ENCODE results near the gene CDO1. TPM values are rescaled to one million over a fixed set of nuclear protein-coding genes. Genes with fewer than 3 reads are reported as not detected.

CDO1 gene
- total RNA-seq, 1 donor from 2014 or later = 21.9 TPM

GRCh38 chr5:115842952-115843351 lies 26.5 kb upstream of the CDO1 start:
- Histone ChIP-seq H3K4me3 (peak overlapping the region; percentile 75), H2AFZ (replicated peaks) (no peak overlapping the region), H3K36me3 (peaks cover under 1% of the 10 kb centered on the region), H3K27me3 (peaks cover 12% of the 10 kb centered on the region), H3K79me2 (ENCODE audit: low read depth) (peaks cover 86% of the 10 kb centered on the region), H3K9ac (no peak overlapping the region), H4K20me1 (ENCODE audit: low read depth) (peaks cover 43% of the 10 kb centered on the region), H3K4me1 (peaks cover 19% of the 10 kb centered on the region), H3K4me2 (peak overlapping the region; percentile 93), H3K27ac (no peak overlapping the region), H3F3A (ENCODE audit: low read depth) (no peaks in the 10 kb centered on the region), H3K9me3 (ENCODE audit: low read depth) (no peaks in the 10 kb centered on the region)
- Mint-ChIP-seq H3K27me3 (ENCODE audit: insufficient read depth, low read depth) (no peaks in the 10 kb centered on the region), H3K9me3 (no peaks in the 10 kb centered on the region), H3K36me3 (no peaks in the 10 kb centered on the region), H3K4me1 (peaks cover 34% of the 10 kb centered on the region), H3K4me3 (peak overlapping the region; percentile 98), H3K27ac (no peak overlapping the region)
- DNase-seq (ENCODE audit: low spot score) = no peak
- TF ChIP-seq EZH2phosphoT487 (IDR thresholded peaks at IDR 0.05) (no peak), CTCF (IDR thresholded peaks at IDR 0.05) (no peak), EZH2 (IDR thresholded peaks at IDR 0.05) (no peak)

- peak; percentile 17 for TF ChIP-seq CTCF (IDR thresholded peaks at IDR 0.05)
- TF ChIP-seq EZH2 (IDR thresholded peaks at IDR 0.05) = no peak
- peak; percentile 28 for TF ChIP-seq EZH2phosphoT487 (IDR thresholded peaks at IDR 0.05)
- H3K4me3 ChIP-seq = peak overlapping the region; percentile 75
- H2AFZ ChIP-seq (replicated peaks) = peak overlapping the region; percentile 86
- no peak overlapping the region for H3K9ac ChIP-seq
- H3K4me2 ChIP-seq = peak overlapping the region; percentile 93
- Mint-ChIP-seq H3K27ac (peak overlapping the region; percentile 88), H3K4me3 (peak overlapping the region; percentile 98), H3K4me1 (peaks cover 34% of the 10 kb centered on the region), H3K9me3 (no peaks in the 10 kb centered on the region), H3K36me3 (no peaks in the 10 kb centered on the region), H3K27me3 (ENCODE audit: insufficient read depth, low read depth) (no peaks in the 10 kb centered on the region)
- peaks cover 12% of the 10 kb centered on the region for H3K27me3 ChIP-seq
- peaks cover 19% of the 10 kb centered on the region for H3K4me1 ChIP-seq
- DNase-seq (ENCODE audit: low spot score) = peak; percentile 87
- no peaks in the 10 kb centered on the region for H3K9me3 ChIP-seq (ENCODE audit: low read depth)
- no peak overlapping the region for H3K27ac ChIP-seq
- H4K20me1 ChIP-seq (ENCODE audit: low read depth) = peaks cover 43% of the 10 kb centered on the region
- peaks cover 86% of the 10 kb centered on the region for H3K79me2 ChIP-seq (ENCODE audit: low read depth)
- H3K36me3 ChIP-seq = peaks cover 7% of the 10 kb centered on the region
- no peaks in the 10 kb centered on the region for H3F3A ChIP-seq (ENCODE audit: low read depth)
These were observed 25.9 kb upstream of the CDO1 start for GRCh38 chr5:115842089-115842935.

- H4K20me1 ChIP-seq (ENCODE audit: low read depth) = peaks cover 43% of the 10 kb centered on the region
- peaks cover 19% of the 10 kb centered on the region for H3K4me1 ChIP-seq
- Mint-ChIP-seq H3K27me3 (ENCODE audit: insufficient read depth, low read depth) (no peaks in the 10 kb centered on the region), H3K36me3 (peaks cover 3% of the 10 kb centered on the region), H3K4me1 (peaks cover 34% of the 10 kb centered on the region), H3K4me3 (peak within 1 kb of the TSS; percentile 98), H3K9me3 (no peaks in the 10 kb centered on the region), H3K27ac (peak within 1 kb of the TSS; percentile 99)
- H3K79me2 ChIP-seq (ENCODE audit: low read depth) = peaks cover 86% of the 10 kb centered on the region
- peak within 1 kb of the TSS; percentile 75 for H3K4me3 ChIP-seq
- peak within 1 kb of the TSS; percentile 86 for H2AFZ ChIP-seq (replicated peaks)
- no peaks in the 10 kb centered on the region for H3K9me3 ChIP-seq (ENCODE audit: low read depth)
- TF ChIP-seq CTCF (IDR thresholded peaks at IDR 0.05) = no peak
- TF ChIP-seq EZH2 (IDR thresholded peaks at IDR 0.05) = no peak
- no peak for TF ChIP-seq EZH2phosphoT487 (IDR thresholded peaks at IDR 0.05)
- H3K9ac ChIP-seq = peak within 1 kb of the TSS; percentile 48
- H3K27me3 ChIP-seq = peaks cover 12% of the 10 kb centered on the region
- H3K36me3 ChIP-seq = peaks cover 12% of the 10 kb centered on the region
- no peaks in the 10 kb centered on the region for H3F3A ChIP-seq (ENCODE audit: low read depth)
- DNase-seq (ENCODE audit: low spot score) = peak; percentile 93
- peak within 1 kb of the TSS; percentile 75 for H3K27ac ChIP-seq
- peak within 1 kb of the TSS; percentile 93 for H3K4me2 ChIP-seq
These were observed 25.1 kb upstream of the CDO1 start, which contains the start of the genes AP3S1 and ATG12 for GRCh38 chr5:115841382-115842088. TSS of gene AP3S1 (plus strand) at chr5:115841935. CDS start at chr5:115842038, 103 bp downstream. TSS of gene ATG12 (minus strand) at chr5:115841565. CDS start at chr5:115841552, 13 bp downstream.
